GM21423 (cell line): ENCODE measurements around the gene WFDC1.

Experiments used
- ATAC-seq: cut with Tn5 transposase; IDR thresholded peaks from one replicate; pipeline ENCODE4 v1.9.1; 2021; ENCODE audit warnings: mild to moderate bottlenecking, moderate library complexity; ENCODE audit not compliant: unreplicated experiment

The WFDC1 gene

GRCh38 chr16:84349862-84350684 lies 55.4 kb downstream of the WFDC1 start:
- no peak for ATAC-seq

- no peak for ATAC-seq
Measured at GRCh38 chr16:84350685-84351400, 56.2 kb downstream of the WFDC1 start.

GRCh38 chr16:84351630-84352029 lies 57.0 kb downstream of the WFDC1 start:
- no peak for ATAC-seq

- ATAC-seq = no peak
Measured at GRCh38 chr16:84354306-84354705, 59.6 kb downstream of the WFDC1 start.

GRCh38 chr16:84355149-84355548 lies 60.5 kb downstream of the WFDC1 start:
- ATAC-seq = no peak

GRCh38 chr16:84356176-84356575 lies 61.5 kb downstream of the WFDC1 start:
- ATAC-seq = no peak

GRCh38 chr16:84356591-84357116 lies 62.0 kb downstream of the WFDC1 start:
- no peak for ATAC-seq

GRCh38 chr16:84357191-84357651 lies 62.5 kb downstream of the WFDC1 start:
- ATAC-seq = no peak

- ATAC-seq = no peak
Measured at GRCh38 chr16:84358601-84359295, 64.1 kb downstream of the WFDC1 start.

GRCh38 chr16:84359326-84359725 lies 64.6 kb downstream of the WFDC1 start:
- ATAC-seq = no peak

- ATAC-seq = no peak
Measured at GRCh38 chr16:84360170-84360569, 65.5 kb downstream of the WFDC1 start.

GRCh38 chr16:84360748-84361147 lies 66.1 kb downstream of the WFDC1 start:
- ATAC-seq = no peak

GRCh38 chr16:84361546-84361945 lies 66.9 kb downstream of the WFDC1 start:
- ATAC-seq = no peak

- ATAC-seq = no peak
Measured at GRCh38 chr16:84362471-84362941, 67.8 kb downstream of the WFDC1 start.

- no peak for ATAC-seq
Measured at GRCh38 chr16:84366208-84366607, 71.5 kb downstream of the WFDC1 start.

GRCh38 chr16:84367297-84367680 lies 72.6 kb downstream of the WFDC1 start:
- ATAC-seq = no peak

GRCh38 chr16:84367750-84368307 lies 73.2 kb downstream of the WFDC1 start:
- ATAC-seq = no peak

GRCh38 chr16:84368308-84368996 lies 73.8 kb downstream of the WFDC1 start, which contains the start of gene ATP2C2:
ATP2C2 (plus strand) TSS chr16:84368538; CDS start chr16:84368616, 78 bp downstream.
- ATAC-seq = no peak

- ATAC-seq = no peak
Measured at GRCh38 chr16:84369105-84369504, 74.4 kb downstream of the WFDC1 start.

- no peak for ATAC-seq
Measured at GRCh38 chr16:84369938-84370627, 75.4 kb downstream of the WFDC1 start.
